ENCODE measurements around the gene HAPLN1.

Gene HAPLN1

DNA sequence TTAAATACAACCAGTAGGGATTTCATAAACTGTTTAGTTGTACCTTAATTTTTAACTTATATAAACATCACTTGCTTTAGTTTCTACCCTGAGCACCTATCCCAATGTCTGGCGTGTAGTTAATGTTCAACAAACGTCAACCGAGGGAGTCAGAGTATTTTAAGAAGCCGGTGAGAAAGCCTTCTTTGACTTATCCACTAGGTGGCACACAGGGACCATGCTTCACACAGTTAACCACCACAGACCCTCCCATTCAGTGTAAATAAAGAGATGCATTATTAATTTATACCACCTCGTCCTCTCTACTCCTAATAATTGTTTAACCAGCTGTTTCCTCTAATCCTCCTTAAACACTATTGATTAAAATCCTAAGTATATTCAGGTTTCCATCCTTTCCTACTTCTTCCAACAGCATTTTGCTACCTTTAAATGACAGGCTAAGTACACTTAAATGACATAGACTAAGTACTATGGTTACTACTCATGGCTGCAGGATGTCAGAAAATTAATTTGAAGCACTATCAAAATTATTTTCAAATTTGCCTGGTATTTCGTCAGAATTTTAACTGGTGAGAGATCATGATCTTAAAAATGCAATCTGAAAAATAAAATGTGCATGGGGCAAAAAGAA lies 2.3 kb downstream of the HAPLN1 start:
- no peak for DNase-seq (ENCODE audit: low read depth in 1 of 2, low spot score in 1 of 2)

DNA sequence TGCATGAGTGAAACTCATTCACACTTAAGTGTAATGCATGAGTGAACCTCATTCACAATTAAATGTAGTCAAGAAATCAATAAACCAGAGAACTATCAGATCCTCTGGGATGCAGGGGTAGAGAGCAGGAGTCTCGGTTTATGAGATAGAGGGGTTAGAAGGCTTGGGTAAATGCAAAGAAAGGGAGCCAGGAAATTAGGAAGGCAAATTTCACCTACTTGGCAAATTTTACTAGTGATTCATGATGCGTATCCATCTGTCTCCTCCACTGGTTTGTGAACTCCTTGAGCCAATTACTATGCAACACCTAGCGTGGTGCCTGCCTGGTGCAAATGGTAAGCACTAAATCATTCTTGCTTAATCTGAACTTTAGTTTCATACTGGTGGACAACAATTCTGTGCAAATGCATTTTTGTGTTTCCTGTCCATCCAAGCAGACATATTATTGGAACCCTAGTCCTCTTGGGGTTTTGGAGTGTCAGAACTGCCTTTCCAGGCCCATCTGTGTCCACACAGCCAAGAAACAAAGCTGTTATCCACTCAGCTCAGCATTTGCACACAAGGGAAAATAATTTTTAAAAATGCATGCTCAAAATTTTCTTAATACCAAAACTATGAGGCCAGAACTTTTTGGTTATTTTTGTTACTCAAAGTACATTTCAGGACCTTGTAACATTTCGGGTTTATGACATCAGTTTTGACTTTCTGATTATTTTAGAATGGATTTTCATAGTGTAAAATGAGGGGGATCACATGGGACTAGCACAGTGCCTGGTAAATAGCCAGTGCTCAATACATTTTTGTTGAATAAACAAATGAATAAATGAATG lies 5.2 kb downstream of the HAPLN1 start:
- no peak for DNase-seq (ENCODE audit: low read depth in 1 of 2, low spot score in 1 of 2)

DNA sequence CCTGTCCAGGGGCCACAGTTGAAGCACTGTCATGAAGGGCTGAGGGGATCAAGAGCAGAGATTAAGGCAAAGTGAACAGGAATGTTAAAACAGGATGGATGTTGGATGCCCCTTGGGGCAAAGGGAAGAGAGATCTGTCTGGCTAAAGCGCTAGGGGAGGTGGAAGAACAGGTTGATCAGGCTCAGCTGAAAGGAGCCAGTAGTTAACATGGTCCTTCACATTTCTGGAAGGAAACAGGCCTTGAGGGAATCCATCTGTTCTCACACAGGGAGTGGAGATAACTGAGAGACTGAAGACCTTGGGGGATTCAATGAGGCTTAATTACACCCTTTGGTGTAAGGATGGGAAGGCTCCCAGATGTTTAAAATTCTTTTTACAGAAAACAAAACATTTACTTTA lies 5.8 kb downstream of the HAPLN1 start:
- DNase-seq (ENCODE audit: low read depth in 1 of 2, low spot score in 1 of 2): no peak

DNA sequence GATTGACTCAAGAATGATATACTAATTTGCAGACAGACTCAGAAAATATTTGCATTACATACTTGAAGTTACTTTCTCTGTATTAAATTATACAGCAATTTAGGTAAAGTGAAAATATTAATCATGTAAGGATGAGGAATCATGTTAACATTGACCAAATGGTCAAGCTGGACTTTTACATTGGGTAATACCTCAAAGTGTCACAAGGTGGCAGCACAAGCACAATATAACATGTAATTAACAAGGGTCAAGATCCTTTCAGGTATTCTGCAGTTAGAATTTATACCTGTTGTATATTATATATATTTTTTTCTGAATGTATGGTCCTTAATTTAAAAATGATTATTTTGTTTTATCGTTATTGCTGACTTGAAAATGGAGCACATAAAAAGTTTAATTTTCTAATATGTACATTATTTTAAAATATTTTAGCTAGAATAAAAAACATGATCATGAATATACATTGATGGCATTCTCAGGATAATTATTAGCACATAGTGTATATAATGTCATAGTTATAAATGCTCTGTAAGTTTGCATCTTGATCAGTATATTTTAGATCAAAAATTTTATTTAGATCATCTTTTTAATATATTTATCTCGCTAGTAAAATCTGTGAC lies 8.6 kb downstream of the HAPLN1 start:
- no peak for DNase-seq (ENCODE audit: low read depth in 1 of 2, low spot score in 1 of 2)

DNA sequence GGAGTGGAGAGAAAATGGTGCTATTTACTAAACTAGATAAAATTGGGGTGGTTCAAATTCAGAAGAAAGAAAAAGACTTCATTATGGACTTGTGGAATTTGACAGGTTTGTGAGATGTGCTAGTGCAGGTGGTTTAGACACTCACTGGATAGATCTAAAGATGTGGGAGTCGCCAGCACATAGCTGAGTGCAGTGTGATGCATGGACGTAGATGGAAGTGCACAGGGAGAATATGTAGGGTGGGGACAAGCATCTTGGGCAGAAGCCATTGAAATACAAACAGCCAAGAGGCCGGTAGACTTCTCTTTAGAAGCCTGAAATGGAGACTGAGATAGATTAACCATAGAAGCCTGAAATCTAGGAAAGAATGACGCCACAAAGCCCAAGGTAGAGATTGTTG lies 10.7 kb downstream of the HAPLN1 start:
- DNase-seq (ENCODE audit: low read depth in 1 of 2, low spot score in 1 of 2): no peak

DNA sequence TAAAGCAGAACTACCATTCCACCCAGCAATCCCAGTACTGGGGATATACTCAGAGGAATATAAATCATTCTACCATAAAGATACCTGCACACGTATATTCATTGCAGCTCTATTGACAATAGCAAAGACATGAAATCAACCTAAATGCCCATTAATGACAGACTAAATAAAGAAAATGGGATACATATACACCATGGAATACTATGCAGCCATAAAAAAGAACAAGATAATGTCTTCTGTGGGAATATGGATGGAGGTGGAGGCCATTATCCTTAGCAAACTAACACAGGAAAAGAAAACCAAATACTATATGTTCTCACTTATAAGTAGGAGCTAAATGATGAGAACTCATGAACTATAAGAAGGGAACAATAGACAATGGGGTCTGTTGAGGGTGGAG lies 12.5 kb downstream of the HAPLN1 start:
- no peak for DNase-seq (ENCODE audit: low read depth in 1 of 2, low spot score in 1 of 2)

DNA sequence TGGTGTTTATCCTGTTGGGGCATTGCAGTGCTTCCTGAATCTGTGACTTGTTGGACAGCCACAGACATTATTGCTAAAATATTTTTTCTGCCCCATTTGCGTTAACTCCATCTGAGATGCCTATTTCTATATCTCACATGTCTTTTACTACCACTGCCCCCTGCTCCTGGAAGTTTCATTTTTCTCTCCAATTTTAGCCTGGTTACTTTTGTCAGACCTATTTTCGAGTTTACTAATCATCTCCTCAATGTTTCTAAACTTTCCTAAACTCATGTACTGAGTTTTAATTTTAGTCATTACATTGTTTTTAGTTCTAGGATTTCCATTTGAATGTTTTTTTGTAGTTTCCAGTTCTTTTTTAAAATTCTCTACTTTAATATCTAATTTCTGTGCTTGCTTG lies 17.6 kb downstream of the HAPLN1 start:
- DNase-seq (ENCODE audit: low read depth in 1 of 2, low spot score in 1 of 2): no peak

DNA sequence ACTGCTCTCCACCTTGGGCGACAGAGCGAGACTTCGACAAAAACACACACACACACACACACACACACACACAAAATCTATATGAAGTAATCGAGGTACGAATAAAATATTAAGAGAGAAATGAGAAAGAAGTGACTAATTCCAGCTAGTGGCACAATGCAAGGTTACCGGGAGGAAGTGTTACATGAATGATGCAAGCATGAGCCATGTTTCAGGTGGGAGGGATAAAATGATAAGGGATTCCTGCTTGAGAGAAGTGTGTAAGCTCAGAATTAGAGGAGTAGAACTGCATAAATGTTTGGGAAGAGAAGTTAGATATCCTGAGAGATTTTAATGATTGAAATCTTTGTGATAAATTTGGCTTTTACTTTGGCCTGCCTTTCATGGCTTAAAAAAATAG lies 18.8 kb downstream of the HAPLN1 start:
- no peak for DNase-seq (ENCODE audit: low read depth in 1 of 2, low spot score in 1 of 2)

DNA sequence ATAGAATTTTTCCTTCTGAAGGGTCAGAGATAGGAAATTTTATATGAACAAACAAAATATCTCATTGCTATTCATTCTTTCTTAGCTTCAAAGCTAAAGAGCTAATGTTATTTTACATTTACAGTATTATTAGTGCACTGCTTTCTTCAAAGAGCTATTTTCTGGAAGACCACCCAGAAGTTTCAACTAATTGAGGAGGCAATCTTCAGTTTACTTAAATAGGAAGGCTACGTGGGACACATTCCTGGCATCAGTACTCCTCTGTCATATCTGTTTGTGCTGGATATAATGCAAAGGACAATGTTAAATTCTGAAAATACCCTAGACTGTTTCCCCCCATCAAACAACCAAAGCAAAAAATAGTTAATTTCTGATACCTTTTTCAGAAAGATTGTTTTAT lies 30.8 kb downstream of the HAPLN1 start:
- DNase-seq (ENCODE audit: low read depth in 1 of 2, low spot score in 1 of 2): no peak

DNA sequence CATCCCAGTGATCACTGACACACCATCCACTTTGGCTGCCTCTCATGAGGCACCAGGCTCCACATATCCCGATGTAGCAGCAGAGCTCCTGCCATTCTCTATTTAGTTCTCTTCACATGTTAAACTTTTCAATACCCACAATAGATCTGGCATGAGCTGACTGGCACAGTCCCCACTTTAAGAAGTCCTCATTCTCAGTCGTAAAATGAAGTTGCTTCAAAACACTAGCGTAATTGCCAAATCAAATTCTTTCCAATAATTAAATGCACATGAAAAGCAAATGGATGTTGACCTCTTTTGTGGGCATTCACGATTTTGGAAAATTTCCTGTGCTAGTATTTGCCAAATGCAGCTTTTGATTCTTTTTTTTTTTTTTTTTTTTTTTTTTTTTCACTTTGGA lies 32.4 kb downstream of the HAPLN1 start:
- no peak for DNase-seq (ENCODE audit: low read depth in 1 of 2, low spot score in 1 of 2)

DNA sequence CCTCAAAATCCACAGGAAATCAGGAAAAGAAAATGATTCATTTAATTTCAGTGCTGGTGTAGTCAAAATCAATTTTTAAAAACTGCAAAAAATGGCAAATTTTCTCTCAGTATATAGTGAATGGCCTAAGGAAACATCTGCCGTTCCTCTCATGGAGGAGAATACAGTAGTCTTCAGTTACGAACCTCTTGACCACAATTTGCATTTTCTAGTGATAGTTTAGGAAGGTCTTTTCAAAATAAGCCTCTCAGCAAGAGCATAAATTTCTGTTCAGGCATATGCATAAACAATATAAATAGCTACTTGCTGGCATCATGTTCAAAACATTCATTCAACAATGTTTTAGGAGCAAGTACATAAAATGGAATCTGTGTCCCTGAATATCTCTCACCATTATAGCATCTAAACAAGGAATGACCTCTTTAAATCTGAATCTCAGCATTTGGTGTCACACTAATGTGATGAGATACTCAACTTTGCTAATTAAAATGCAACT lies 33.5 kb downstream of the HAPLN1 start:
- DNase-seq (ENCODE audit: low read depth in 1 of 2, low spot score in 1 of 2): no peak

DNA sequence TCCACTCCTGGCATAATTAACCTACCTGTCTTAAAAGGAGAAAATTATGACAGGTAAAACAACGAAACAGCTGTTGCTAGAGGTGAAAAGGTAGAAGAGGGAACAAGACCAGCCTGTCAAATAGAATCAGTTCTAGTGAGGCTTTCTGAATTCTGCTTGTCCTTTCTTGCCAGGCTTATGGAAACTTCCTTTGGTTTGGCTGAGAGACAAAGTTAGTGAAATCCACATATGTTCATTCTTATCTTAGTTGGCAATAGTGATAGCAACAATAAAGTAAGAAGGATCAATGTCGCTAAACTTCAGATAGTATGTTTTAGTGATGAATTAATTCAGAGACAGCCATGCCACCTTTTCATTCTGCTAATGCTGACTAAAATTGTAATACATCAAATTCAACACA lies 34.4 kb downstream of the HAPLN1 start:
- DNase-seq (ENCODE audit: low read depth in 1 of 2, low spot score in 1 of 2): no peak

DNA sequence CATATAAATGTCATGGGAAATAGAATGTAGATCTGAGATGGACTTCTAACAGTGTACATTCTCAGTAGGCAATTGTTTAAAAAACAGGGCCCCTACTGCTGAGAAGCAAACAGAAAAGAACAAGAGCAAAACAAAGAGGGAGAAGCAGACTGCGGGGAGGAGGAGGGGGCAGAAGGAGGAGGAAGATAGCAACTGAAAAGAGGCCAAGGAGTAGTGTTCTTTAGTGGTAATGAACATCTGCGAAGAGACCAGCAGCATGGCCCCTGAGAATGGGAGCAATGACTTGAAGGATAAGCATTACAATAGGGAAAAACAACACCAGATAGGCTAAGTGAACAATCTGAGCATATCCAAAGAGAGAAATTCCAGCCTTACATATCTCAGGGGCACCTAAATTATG lies 36.8 kb downstream of the HAPLN1 start:
- DNase-seq (ENCODE audit: low read depth in 1 of 2, low spot score in 1 of 2): no peak

DNA sequence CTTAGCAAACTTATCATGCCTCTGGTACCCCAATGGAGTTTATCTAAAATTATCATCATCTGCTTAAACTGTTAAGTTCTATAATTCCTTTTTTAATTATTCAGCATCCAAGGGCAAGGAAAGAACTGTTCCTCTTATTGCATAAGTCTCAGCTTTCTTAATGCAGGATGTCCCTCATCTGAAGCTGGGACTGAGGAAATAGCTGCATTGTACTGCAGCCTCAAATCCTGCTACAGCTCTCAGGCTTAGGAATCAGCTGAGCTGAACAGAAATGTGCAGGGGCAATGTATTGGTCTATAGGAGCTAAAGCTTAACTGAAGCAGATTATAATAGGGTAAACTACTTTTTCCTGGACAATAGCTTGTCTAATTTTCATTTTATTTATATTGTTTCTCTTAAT lies 48.0 kb downstream of the HAPLN1 start:
- no peak for DNase-seq (ENCODE audit: low read depth in 1 of 2, low spot score in 1 of 2)

DNA sequence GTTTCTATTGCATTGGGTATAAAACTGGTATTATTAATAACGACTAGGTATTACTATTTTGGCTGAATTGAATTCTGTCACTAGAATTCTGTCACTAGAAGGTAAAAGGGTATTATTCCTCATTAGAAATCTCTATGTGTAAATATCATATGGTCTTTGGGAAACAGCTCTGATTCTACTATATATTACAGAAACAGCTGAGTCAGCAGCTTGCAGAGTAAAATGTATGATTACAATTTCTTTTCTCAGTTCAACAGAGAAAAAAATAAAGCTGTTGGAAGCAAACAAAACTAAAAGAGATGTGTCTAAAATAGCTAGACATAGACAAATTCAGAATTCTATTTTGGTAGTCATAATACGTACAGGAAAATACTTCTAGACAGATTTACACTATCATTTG lies 48.5 kb downstream of the HAPLN1 start:
- DNase-seq (ENCODE audit: low read depth in 1 of 2, low spot score in 1 of 2): no peak

DNA sequence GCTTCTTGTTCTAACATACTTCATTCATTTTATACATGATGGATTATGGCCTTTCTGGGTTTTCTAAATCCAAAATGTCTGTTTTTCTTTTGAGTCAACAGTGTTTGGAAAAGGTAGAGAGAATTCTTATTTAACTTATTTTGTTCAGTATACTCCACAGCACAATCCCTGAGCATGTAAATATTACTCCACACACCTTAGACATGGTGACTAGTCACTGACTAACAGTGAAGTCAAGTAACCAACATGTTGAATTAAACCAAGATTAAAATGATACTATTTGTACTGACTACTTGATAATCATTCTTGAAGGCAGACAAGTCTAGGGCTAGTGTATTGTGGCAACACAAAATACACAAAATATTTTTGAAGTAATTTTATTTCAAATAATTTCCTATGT lies 55.0 kb downstream of the HAPLN1 start:
- no peak for DNase-seq (ENCODE audit: low read depth in 1 of 2, low spot score in 1 of 2)

DNA sequence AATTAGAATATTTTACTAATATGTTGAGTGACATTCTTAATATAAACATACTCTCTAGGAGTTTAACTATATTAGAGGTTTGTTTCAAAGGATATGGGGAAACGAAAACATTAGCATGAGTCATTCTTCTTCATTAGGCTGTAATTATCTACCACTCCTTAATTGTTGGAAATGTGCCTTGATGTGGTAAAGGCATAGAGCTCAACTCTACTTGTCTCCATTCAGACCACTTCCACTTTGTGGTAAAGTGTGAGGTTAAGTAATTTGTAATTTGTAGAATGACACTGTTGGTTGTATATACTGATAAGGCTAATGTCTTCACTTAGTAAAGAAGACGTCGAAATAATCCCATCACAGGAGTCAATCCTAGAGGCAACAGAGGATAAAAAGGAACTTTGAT lies 58.1 kb downstream of the HAPLN1 start:
- no peak for DNase-seq (ENCODE audit: low read depth in 1 of 2, low spot score in 1 of 2)

DNA sequence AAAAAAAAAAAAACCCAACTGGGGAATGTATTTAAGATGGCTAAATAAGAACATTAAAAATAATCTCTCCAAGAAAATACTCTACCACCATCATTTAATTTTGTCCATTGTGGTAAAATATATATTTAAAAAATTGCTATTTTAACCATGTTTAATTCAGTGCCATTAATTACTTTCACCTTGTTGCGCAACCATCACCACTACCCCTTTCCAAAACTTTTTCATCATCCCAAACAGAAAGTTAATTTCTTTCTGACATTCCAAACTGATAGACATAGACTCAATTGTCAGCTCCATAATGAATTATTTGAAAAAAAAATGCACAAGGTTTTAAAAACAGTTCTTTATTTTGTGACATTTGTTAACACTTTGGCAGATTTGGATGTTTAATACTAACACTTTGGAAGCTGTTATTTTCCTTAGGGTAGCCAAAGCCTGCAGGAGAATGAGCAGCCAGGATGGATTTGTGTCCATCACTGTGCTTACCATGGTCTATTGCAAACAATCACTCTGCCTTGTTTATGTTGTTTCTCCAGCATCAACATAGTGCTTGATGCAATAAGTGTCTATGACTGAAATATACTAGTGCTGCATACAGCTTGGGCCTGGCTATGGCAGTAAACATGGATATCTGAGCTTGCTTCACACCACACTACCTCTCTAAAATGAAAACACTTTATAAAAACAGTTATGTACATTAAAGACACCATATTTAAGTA lies 62.7 kb downstream of the HAPLN1 start:
- DNase-seq (ENCODE audit: low read depth in 1 of 2, low spot score in 1 of 2): no peak

DNA sequence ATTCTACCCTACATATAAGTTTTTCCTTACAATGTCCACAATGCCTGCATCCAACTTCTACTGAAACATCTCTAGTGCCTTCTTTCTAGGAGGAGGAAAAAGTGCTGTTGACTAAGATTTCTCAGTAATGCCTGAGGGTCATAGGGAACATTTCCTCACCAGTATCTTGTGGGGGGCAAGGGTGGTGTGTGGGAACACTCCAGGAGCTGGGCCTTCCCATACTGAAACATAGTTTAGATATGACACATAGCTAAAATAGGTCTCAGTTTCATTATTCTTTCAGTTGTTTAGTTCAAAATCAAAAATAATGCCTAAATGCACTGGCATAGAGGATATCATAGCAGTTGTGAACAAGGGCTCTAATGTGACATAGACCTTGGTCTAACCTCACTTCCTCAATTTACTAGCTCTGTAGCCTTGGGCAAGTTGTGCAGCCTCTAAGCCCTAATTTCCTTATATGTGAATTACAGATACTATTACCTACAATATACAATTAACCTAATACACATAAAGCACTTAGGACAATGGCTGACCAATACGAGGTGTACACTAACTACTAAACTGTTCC lies 66.1 kb downstream of the HAPLN1 start:
- DNase-seq (ENCODE audit: low read depth in 1 of 2, low spot score in 1 of 2): no peak

DNA sequence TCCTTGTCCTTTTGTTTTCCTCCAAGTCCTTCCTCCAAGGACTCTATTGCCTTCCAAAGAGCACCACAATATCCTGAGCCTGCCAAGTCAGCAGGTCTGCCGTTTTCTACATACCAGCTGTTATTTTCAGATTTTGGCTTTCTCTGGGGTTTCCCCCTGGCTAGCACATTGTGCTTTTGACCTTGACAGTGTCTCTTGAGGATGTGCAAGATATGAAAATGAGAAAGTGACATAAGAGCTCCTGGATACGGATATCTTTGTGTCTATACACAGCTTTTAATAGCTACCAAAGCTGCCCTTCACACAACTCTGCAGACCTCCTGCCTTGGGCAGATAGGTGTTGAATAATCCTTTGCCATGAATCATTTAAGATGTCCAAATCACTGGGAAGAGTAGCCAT lies 67.0 kb downstream of the HAPLN1 start:
- no peak for DNase-seq (ENCODE audit: low read depth in 1 of 2, low spot score in 1 of 2)

DNA sequence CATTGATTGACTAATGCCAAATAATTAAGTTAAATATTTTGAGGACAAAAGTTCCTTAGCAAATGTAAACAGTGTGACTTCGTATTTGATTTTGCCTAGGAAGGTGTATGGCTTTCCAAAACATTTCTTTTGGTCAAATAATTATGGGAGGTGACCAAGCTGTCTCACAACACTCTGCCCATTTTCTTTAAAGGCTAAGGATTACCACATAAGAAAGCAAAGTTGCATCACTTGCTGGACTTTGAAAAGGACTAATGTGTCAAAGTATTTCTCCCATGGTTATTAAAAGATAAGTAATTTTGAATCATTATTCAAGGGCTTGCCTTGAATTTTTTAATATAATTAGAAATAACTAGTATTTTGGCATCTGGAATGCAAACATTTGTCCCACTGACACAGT lies 74.7 kb downstream of the HAPLN1 start:
- DNase-seq (ENCODE audit: low read depth in 1 of 2, low spot score in 1 of 2): no peak

All from stimulated activated CD4-positive, alpha-beta T cell treated with anti-CD3 and anti-CD28 coated beads, Interleukin-15, amount 100 ng/mL, for 1 hour (primary cell).